Measurements from ENCODE around the gene PARP12. TPM values are rescaled to one million over a fixed set of nuclear protein-coding genes. Genes with fewer than 3 reads are reported as not detected.

PARP12 gene
- total and polyA plus RNA-seq, 2 of the 13 experiments (the other 11 are each of a cell fraction or from before 2014, with no cell fraction given): 15.5 to 35.2 TPM

DNA sequence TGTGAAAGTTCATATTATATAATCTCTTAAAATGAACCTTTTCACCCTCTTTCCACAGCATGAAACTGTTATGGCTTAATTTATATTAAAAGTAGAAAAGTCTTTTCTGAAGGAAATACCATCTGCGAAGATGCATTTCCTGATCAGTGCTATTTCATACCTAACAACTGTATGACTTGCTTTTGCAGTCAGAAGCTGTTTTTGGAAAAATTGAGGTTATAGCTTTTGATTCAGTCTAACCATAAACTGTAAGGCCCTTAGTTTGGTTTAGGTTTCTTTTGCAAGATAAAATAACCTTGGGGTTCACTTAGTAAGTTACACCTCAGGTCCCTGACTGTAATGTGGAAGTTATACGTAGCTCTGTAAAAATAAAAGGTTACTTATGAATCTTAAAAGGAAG, 22.7 kb upstream of the PARP12 start (continued):
- TF ChIP-seq, protein P1, sequence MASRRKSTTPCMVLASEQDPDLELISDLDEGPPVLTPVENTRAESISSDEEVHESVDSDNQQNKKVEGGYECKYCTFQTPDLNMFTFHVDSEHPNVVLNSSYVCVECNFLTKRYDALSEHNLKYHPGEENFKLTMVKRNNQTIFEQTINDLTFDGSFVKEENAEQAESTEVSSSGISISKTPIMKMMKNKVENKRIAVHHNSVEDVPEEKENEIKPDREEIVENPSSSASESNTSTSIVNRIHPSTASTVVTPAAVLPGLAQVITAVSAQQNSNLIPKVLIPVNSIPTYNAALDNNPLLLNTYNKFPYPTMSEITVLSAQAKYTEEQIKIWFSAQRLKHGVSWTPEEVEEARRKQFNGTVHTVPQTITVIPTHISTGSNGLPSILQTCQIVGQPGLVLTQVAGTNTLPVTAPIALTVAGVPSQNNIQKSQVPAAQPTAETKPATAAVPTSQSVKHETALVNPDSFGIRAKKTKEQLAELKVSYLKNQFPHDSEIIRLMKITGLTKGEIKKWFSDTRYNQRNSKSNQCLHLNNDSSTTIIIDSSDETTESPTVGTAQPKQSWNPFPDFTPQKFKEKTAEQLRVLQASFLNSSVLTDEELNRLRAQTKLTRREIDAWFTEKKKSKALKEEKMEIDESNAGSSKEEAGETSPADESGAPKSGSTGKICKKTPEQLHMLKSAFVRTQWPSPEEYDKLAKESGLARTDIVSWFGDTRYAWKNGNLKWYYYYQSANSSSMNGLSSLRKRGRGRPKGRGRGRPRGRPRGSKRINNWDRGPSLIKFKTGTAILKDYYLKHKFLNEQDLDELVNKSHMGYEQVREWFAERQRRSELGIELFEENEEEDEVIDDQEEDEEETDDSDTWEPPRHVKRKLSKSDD (CRISPR knock-in tag; IDR thresholded peaks at IDR 0.05; ENCODE audit: low read depth): no peak
- TF ChIP-seq FOXO1 (CRISPR knock-in tag; IDR thresholded peaks at IDR 0.05) (no peak), ELF4 (CRISPR knock-in tag; IDR thresholded peaks at IDR 0.05; ENCODE audit: borderline replicate concordance) (no peak), SUZ12 (IDR thresholded peaks at IDR 0.05; ENCODE audit: low read depth, low read length) (no peak), ZNF841 (CRISPR knock-in tag; IDR thresholded peaks at IDR 0.05; ENCODE audit: borderline replicate concordance) (no peak), ZNF3 (CRISPR knock-in tag; IDR thresholded peaks at IDR 0.05) (no peak), RFXAP (CRISPR knock-in tag; IDR thresholded peaks at IDR 0.05; ENCODE audit: borderline replicate concordance) (no peak)
- TF ChIP-seq, protein P2, sequence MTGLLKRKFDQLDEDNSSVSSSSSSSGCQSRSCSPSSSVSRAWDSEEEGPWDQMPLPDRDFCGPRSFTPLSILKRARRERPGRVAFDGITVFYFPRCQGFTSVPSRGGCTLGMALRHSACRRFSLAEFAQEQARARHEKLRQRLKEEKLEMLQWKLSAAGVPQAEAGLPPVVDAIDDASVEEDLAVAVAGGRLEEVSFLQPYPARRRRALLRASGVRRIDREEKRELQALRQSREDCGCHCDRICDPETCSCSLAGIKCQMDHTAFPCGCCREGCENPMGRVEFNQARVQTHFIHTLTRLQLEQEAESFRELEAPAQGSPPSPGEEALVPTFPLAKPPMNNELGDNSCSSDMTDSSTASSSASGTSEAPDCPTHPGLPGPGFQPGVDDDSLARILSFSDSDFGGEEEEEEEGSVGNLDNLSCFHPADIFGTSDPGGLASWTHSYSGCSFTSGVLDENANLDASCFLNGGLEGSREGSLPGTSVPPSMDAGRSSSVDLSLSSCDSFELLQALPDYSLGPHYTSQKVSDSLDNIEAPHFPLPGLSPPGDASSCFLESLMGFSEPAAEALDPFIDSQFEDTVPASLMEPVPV (CRISPR knock-in tag; IDR thresholded peaks at IDR 0.05): no peak
- TF ChIP-seq, protein P3, sequence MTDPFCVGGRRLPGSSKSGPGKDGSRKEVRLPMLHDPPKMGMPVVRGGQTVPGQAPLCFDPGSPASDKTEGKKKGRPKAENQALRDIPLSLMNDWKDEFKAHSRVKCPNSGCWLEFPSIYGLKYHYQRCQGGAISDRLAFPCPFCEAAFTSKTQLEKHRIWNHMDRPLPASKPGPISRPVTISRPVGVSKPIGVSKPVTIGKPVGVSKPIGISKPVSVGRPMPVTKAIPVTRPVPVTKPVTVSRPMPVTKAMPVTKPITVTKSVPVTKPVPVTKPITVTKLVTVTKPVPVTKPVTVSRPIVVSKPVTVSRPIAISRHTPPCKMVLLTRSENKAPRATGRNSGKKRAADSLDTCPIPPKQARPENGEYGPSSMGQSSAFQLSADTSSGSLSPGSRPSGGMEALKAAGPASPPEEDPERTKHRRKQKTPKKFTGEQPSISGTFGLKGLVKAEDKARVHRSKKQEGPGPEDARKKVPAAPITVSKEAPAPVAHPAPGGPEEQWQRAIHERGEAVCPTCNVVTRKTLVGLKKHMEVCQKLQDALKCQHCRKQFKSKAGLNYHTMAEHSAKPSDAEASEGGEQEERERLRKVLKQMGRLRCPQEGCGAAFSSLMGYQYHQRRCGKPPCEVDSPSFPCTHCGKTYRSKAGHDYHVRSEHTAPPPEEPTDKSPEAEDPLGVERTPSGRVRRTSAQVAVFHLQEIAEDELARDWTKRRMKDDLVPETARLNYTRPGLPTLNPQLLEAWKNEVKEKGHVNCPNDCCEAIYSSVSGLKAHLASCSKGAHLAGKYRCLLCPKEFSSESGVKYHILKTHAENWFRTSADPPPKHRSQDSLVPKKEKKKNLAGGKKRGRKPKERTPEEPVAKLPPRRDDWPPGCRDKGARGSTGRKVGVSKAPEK (CRISPR knock-in tag; IDR thresholded peaks at IDR 0.05; ENCODE audit: borderline replicate concordance): no peak
- TF ChIP-seq, protein P4, sequence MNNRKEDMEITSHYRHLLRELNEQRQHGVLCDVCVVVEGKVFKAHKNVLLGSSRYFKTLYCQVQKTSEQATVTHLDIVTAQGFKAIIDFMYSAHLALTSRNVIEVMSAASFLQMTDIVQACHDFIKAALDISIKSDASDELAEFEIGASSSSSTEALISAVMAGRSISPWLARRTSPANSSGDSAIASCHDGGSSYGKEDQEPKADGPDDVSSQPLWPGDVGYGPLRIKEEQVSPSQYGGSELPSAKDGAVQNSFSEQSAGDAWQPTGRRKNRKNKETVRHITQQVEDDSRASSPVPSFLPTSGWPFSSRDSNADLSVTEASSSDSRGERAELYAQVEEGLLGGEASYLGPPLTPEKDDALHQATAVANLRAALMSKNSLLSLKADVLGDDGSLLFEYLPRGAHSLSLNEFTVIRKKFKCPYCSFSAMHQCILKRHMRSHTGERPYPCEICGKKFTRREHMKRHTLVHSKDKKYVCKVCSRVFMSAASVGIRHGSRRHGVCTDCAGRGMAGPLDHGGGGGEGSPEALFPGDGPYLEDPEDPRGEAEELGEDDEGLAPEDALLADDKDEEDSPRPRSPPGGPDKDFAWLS (CRISPR knock-in tag; IDR thresholded peaks at IDR 0.05; ENCODE audit: borderline replicate concordance): no peak
